Suprapubic skin (tissue), 4 donors: Measurements from ENCODE around the gene MAP2K4.

Source experiments
- POLR2A ChIP-seq, 2 donors: fragments of 450-650 bp; IDR thresholded peaks; one replicate each; pipeline ENCODE4 v1.6.1; 2017; ENCODE audit warnings: antibody characterized with exemption in 2 of 2, mild to moderate bottlenecking in 2 of 2, moderate library complexity in 2 of 2
- POLR2AphosphoS5 ChIP-seq, 3 donors: sonication (generic); formaldehyde crosslinking; IDR thresholded peaks; one replicate each; pipeline ENCODE4 v1.6.1; 2017; ENCODE audit warnings: antibody characterized with exemption in 3 of 3

DNA sequence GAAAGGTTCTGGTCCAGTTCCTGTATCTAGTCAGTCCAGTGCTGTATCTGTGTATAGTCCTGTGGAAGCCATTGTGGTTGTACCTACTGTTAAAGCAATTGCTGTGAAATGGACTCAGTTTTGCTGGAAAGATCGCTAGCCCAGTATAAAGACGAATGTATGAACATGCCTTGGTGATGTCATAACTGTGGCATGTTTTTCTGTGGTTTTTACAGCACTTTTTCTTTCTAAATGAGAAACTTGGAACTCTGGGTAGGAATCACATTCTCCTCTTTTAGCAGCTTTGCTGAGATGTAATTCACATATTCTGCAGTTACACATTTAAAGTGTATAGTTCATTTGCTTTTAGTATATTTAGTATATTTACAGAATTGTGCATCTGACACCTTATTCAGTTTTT, 58.1 kb downstream of the MAP2K4 start:
- TF ChIP-seq POLR2A (IDR thresholded peaks at IDR 0.05), result no peak
- TF ChIP-seq POLR2AphosphoS5 (IDR thresholded peaks at IDR 0.05), result no peak
